Stimulated activated CD4-positive, alpha-beta T cell treated with anti-CD3 and anti-CD28 coated beads, TNF-alpha, amount 100 ng/mL, for 48 hours (primary cell): Measurements from ENCODE around the gene SPATA1.
"Not testable (repeated sequence)": the region's sequence is repeated elsewhere in the genome, so short reads cannot be mapped to it uniquely, and the experiment has no call there.

Source experiments
- DNase-seq, 3 donors: peaks; one replicate each; pipeline ENCODE4 v3.0.0-alpha.2; 2020; ENCODE audit warnings: low read depth in 3 of 3

Gene SPATA1

DNA sequence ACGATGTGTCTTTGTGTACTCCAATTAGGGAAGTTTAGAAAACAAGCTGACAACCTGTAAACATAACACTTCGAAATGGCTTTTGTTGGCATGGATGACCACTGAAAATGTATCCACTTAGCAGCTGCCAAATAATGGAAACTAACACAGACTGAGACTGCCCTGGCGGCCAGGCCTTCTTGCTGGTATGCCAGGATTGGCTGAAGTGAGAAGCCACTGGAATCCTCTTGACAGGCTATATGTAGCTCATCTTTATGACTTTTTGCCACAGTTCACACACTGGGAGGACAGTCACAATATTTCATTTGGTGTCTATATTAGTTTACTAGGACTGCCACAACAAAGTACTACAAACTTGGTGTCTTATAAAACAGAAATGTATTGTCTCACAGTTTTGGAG, 80.9 kb downstream of the SPATA1 start:
- DNase-seq, result no peak

DNA sequence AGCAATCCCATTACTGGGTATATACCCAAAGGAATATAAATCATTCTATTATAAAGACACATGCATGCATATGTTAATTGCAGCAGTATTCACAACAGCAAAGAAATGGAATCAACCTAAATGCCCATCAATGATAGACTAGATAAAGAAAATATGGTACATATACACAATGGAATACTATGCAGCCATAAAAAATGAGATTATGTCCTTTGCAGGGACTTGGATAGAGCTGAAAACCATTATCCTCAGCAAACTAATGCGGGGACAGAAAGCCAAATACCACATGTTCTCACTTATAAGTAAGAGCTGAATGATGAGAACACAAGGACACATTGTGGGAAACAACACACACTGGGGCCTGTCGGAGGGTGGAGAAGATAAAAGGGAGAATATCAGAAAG, 88.8 kb downstream of the SPATA1 start:
- DNase-seq, result not testable (repeated sequence)

DNA sequence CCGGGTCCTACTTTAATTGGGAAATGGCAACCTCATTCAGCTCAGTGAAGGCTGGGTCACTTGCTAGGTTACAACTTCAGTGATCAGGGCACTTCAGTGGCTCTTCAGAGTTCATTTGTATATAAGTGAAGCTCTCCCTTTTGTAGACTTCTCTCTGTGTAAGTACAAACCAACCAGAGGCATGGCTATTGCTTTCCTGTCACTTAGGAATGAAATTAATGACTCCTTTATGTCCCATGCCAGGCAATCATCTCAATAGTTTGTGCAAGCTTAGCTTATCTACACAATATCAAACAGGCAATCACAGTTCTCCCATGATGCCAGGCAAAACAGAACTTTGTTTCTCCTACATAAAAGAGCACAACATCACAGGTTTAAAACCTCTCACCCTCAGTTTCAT, 90.8 kb downstream of the SPATA1 start:
- DNase-seq, result no peak

DNA sequence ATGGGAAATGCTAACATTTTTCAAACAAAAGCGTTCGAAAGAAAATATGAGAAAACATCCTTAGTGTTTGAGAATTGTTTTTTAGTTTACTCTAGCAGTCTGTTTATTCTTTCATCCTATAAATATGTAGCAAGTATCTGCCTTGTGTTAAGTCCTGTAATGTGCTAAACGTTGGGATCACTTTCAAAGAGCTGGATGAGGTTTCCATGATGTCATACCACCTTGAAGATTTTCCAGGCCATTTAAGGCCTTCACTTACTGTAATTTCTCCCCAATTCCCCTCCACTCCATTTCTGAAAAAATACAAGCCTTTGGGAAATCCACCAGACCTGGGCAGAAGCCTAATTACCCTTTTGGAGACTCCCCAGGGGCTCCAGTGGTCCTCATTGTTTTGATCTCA, 92.2 kb downstream of the SPATA1 start:
- no peak for DNase-seq

- DNase-seq, result no peak
Measured at GRCh38 chr1:84598846-84599741, 92.9 kb downstream of the SPATA1 start.

DNA sequence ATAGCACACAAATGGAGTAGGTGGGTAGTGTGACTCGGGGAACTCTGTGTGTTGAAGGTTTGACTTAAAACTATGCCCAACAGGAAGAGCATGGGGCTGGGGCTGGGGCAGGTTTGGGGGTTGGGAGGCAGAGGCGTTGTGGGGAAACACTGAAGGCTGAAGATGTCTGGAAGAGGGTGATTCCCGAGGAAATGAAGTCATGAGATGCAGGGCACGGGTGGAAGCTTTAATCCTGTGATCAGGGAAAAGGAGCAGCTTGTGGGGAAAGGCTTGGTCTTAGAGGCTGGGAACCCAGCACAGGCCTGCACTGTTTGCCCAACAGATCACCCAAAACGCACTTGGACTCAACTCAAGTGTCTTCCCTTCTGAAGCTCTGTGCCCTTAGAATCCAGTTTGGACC, 94.6 kb downstream of the SPATA1 start:
- no peak for DNase-seq

- no peak for DNase-seq
Measured at GRCh38 chr1:84603223-84603622, 97.0 kb downstream of the SPATA1 start.

DNA sequence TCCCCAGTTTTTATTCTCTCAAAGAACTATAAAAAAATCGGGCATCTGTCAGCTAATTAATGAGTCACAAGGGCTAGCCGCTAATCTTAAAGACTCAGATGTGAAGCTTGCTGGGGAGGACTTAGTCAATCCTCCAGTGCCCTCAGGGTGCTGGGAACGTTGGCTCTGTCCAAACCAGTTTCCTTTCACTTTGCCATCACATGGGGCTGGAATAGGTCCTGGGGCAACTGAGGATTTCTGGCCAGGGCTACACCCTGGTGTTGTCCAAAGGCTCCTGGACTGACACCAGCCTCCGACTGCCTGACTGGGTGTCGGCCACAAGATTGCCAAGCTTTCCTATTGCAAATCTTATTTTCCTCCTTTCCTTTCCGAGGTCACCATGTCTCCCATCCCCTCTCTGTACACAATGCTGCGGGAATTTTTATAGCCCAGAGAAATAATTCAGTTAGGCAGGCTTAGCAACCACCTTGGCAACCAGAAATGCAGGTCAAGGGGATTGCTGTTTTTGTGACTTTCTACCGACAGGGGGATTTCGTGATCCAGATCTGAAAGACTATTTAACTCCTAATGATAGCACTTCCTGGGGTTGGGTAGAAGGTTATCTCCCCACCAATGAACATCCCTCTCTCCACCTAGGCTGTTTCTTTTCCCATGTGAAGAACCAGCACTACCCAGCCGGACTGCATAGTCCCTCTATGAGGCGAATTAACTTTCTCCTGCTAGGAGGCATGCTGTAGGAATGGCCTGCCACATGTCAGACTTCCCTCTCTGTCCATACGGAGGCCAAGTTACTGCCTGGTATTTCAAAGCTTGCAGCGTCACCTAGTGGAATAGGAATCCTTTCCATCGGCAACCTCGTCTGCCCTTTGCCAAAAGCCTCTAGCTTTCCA, 98.0 kb downstream of the SPATA1 start:
- DNase-seq, result no peak

GRCh38 chr1:84605157-84605556, 99.0 kb downstream of the SPATA1 start:
- DNase-seq, result no peak

DNA sequence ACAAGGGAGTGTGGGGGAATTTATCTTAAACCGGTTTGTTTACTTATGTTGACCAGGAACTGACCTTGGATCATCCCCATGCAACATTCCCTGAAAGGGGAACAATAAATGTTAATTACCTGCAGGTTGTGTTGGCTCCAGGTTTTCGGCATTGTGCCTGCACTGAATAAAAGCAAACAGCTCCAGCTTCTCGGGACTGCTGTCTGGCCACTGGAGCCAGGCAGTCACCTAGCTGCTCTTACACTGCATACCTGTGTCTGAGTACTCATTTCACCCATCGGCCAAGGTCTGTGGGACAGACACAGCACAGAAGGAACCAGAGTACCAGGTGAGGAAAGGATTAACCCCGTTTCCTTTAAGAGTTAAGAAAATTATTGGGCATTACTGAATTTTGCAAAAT, 100.8 kb downstream of the SPATA1 start:
- DNase-seq, result no peak

- DNase-seq, result no peak
Measured at GRCh38 chr1:84611091-84611490, 104.9 kb downstream of the SPATA1 start.

DNA sequence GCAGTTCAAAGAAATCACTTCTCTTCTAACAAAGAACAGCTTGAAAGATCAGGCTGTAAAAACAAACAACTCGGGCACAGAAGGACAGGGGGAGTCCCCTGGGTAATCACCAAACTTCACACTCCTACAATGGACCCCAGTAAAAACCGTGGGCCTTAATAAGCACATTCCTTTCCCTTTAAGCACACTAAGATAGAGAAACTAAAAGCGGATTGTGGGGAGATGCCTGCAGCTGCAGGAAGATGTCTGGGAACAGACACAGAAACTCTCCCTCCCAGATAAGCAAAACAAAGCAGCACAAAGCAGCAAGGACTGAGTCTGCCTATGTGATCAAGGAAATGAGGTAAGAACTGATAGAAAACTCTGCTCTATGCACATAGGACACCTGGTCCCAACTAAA, 105.6 kb downstream of the SPATA1 start:
- no peak for DNase-seq

- no peak for DNase-seq
Measured at GRCh38 chr1:84613026-84613425, 106.8 kb downstream of the SPATA1 start.

DNA sequence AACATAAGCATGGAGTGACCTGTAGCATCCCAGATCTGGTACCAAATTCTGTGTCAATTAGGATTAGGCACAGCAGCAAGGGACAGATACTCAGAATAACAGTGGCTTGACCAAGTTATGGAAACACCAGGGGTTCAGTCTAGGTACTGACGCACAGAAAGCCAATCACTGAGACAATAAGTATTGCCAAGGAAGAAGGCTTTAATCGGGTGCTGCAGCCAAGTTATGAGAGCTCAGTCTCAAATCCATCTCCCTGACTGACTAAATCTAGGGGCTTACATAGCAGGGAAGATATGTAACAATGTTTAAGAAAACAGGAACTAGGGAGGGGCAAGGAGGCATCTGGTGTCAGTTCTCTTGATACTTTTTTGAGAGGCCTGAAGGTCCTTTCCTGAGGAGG, 107.7 kb downstream of the SPATA1 start:
- DNase-seq, result no peak

DNA sequence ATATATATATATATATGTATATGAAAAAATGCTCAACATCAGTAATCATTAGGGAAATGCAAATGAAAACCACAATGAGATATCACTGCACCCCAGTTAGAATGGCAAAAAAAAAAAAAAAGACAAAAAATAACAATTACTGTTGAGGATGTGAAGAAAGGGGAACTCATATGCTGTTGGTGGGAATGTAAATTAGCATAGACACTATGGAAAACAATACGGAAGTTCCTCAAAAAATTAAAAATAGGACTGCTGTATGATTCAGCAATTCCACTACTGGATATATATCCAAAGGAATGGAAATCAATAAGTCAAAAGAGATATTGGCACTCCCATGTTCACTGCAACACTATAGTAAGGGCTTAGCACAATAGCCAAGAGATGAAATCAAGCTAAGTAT, 109.6 kb downstream of the SPATA1 start:
- DNase-seq, result no peak
